ENCODE data around the gene MYH15. TPM values are rescaled to one million over a fixed set of nuclear protein-coding genes. Genes with fewer than 3 reads are reported as not detected.

MYH15 gene
- total RNA-seq, 4 donors from 2014 or later = 0.18 to 0.38 TPM; not detected in 2

GRCh38 chr3:108378153-108378951 lies 132.0 kb downstream of the MYH15 start:
- H3K36me3 ChIP-seq = no peaks in the 10 kb centered on the region
- H3K4me3 ChIP-seq = no peak overlapping the region
- DNase-seq = no peak
- no peaks in the 10 kb centered on the region for H3K27me3 ChIP-seq
- TF ChIP-seq POLR2A (IDR thresholded peaks at IDR 0.05) (no peak), CTCF (IDR thresholded peaks at IDR 0.05) (no peak)
- H3K27ac ChIP-seq = no peak overlapping the region
- H3K9me3 ChIP-seq = no peaks in the 10 kb centered on the region
- H3K4me1 ChIP-seq = no peaks in the 10 kb centered on the region

- TF ChIP-seq POLR2A (IDR thresholded peaks at IDR 0.05) (no peak), CTCF (IDR thresholded peaks at IDR 0.05) (no peak)
- Histone ChIP-seq H3K9me3 (no peaks in the 10 kb centered on the region), H3K36me3 (no peaks in the 10 kb centered on the region), H3K4me1 (no peaks in the 10 kb centered on the region), H3K4me3 (no peak overlapping the region), H3K27me3 (no peaks in the 10 kb centered on the region), H3K27ac (no peak overlapping the region)
- DNase-seq = no peak
Observed at GRCh38 chr3:108377384-108377783, 133.0 kb downstream of the MYH15 start.

- Histone ChIP-seq H3K9me3 (no peaks in the 10 kb centered on the region), H3K36me3 (no peaks in the 10 kb centered on the region), H3K27me3 (no peaks in the 10 kb centered on the region), H3K4me3 (no peak overlapping the region), H3K27ac (no peak overlapping the region), H3K4me1 (no peaks in the 10 kb centered on the region)
- DNase-seq = no peak
- TF ChIP-seq POLR2A (IDR thresholded peaks at IDR 0.05) = no peak
Observed at GRCh38 chr3:108376026-108376425, 134.4 kb downstream of the MYH15 start.

GRCh38 chr3:108359011-108359410 lies 151.4 kb downstream of the MYH15 start:
- DNase-seq = no peak
- H3K4me3 ChIP-seq = no peak overlapping the region

GRCh38 chr3:108357042-108357441 lies 153.4 kb downstream of the MYH15 start:
- no peak overlapping the region for H3K27ac ChIP-seq
- H3K4me1 ChIP-seq = no peaks in the 10 kb centered on the region
- no peaks in the 10 kb centered on the region for H3K27me3 ChIP-seq
- H3K36me3 ChIP-seq = peaks cover 0 to 20% (median 0%) of the 10 kb centered on the region in 3 donors
- H3K9me3 ChIP-seq = no peaks in the 10 kb centered on the region
- TF ChIP-seq POLR2A (IDR thresholded peaks at IDR 0.05) = no peak
- no peak for TF ChIP-seq CTCF (IDR thresholded peaks at IDR 0.05)
- DNase-seq = no peak
- H3K4me3 ChIP-seq = no peak overlapping the region

More at GRCh38 chr3:108359011-108359410, 151.4 kb downstream of the MYH15 start:
- Histone ChIP-seq H3K36me3 (peaks cover 0 to 15% (median 0%) of the 10 kb centered on the region in 3 donors), H3K27me3 (no peaks in the 10 kb centered on the region), H3K9me3 (no peaks in the 10 kb centered on the region), H3K27ac (no peak overlapping the region), H3K4me1 (no peaks in the 10 kb centered on the region)
- TF ChIP-seq POLR2A (IDR thresholded peaks at IDR 0.05) (no peak), CTCF (IDR thresholded peaks at IDR 0.05) (no peak)

GRCh38 chr3:108354562-108354961 lies 155.8 kb downstream of the MYH15 start:
- Histone ChIP-seq H3K9me3 (no peaks in the 10 kb centered on the region), H3K36me3 (peaks cover 0 to 20% (median 0%) of the 10 kb centered on the region in 3 donors), H3K27ac (no peak overlapping the region), H3K4me1 (no peaks in the 10 kb centered on the region), H3K4me3 (no peak overlapping the region), H3K27me3 (no peaks in the 10 kb centered on the region)
- no peak for TF ChIP-seq CTCF (IDR thresholded peaks at IDR 0.05)
- TF ChIP-seq POLR2A (IDR thresholded peaks at IDR 0.05) = no peak
- DNase-seq = no peak

Data from Peyer's patch (tissue), 4 donors.